GM19328 (cell line): ENCODE measurements around the gene C17orf50.
A peak's percentile ranks its signal among the peaks of the same experiment; 100 is the strongest.

ENCODE experiments used
- ATAC-seq: cut with Tn5 transposase; IDR thresholded peaks from one replicate; pipeline ENCODE4 v1.9.1; 2021; ENCODE audit warnings: mild to moderate bottlenecking, moderate library complexity; ENCODE audit not compliant: unreplicated experiment

C17orf50 gene

GRCh38 chr17:35780950-35781349 is 20.3 kb downstream of the C17orf50 start:
- ATAC-seq, result no peak

- ATAC-seq, result no peak
Observed at GRCh38 chr17:35784895-35785294, 24.2 kb downstream of the C17orf50 start.

DNA sequence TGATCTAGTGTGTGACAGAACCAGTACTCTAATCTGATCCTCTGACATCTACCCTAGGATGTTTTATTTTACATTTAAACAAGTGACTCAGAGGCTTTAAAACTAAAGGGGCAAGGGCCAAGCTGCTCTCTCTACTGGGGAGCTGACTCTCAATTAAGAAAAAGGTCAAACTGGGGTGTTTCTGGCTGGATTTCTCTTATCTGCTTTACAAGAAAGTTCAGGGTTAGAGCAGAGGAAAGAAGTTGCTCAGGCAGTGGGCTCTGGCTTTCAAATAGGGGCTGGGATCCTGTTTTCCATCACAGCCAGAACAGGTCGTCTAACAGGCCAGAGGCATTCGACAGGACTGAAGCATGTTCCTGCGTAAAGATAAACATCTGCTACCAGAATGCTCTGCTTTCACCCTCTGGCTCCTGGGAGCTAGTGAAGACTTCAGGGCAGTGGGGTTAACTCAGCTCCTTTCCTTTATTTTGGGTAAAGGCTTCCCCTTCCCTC is 26.3 kb downstream of the C17orf50 start:
- no peak for ATAC-seq

DNA sequence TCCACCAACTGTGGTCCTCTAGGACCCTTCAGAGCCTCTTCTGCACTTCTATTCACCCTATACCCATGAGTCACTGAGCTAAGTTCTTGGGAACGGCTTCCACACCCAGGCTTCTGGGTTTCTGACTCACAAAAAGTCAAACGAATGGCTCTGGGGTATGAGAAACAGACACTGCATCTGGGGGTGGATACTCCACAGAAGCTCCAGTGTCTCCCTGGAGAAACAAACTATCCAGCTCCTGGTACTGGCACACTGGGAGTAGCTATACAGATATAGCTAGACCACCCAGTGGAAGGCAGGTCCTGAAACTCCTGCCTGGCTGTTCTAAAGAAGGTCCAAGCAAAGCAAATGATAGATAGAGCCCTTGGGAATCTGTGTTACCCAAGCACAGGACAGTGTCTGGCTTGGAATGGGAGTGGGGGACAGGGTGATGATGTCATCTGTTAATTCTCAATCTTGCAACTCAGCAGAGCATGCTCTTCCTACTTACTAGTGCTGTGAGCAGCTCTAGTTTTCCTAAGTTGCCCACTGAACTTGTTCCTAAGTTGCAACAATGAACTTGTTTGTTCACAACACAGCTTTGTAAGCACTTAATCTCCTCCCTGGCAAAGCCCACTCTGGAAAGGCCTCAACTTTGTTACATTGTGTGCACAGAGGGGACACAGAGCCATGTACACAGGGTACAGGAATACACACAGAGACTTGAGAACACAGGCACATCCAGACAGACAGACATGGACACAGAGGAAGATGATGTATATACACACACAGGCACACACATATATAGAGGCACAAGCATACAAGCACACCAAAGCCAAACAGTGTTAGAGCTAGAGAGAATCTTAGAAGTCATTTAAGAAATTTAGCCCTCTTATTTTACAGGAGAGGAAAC is 28.0 kb downstream of the C17orf50 start:
- no peak for ATAC-seq

GRCh38 chr17:35790841-35791240 is 30.2 kb downstream of the C17orf50 start:
- ATAC-seq, result no peak

DNA sequence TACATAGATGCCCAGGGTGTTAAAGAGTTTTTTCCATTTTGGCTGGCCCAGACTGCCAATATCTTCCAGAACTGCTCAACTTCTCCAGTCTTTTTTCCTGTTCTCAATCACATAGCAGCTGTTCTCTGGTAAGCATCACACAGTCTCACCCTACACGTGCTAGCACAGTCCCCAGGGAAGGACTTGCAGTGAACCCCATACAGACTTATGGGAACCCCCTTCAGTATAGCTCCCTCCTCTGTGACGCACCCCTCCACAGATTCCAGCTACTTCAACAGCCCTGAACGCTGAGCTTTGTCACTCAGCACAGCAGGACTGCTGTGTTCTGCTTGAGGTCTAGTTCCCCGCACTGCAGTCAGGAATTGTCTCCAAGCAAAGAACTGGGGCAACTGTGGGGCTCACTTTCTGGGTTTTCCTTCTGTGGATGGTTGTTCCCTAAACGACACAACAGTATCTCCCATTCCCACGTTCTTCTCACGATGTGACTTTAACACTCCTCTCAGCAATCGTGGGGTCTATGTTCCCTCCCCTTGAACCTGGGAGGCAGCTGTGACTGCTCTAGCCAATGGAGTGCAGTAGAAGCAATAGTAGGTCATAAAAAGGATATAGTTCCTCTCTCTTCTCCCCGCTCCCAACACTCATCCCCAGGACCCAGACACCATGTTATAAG is 31.1 kb downstream of the C17orf50 start:
- ATAC-seq, result no peak

DNA sequence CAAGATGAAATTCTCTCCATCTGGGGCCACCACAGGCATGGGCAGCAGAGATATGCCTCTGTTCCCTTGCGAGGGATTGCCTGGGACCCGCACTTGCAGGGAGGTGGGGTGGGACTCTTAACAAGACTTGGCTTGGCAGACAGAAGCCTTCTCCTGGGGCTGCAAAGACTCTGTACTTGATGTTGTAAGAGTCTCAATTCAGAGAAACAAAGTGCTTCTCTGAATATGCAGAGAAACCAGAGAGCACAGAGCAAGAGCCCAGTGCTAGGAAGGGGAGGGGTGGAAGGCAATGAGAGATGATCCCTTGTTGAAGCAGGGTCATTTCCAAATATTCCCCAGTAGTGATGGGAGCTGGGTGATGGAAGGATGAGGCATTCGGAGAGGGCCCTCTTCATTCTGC is 32.6 kb downstream of the C17orf50 start:
- ATAC-seq, result no peak

DNA sequence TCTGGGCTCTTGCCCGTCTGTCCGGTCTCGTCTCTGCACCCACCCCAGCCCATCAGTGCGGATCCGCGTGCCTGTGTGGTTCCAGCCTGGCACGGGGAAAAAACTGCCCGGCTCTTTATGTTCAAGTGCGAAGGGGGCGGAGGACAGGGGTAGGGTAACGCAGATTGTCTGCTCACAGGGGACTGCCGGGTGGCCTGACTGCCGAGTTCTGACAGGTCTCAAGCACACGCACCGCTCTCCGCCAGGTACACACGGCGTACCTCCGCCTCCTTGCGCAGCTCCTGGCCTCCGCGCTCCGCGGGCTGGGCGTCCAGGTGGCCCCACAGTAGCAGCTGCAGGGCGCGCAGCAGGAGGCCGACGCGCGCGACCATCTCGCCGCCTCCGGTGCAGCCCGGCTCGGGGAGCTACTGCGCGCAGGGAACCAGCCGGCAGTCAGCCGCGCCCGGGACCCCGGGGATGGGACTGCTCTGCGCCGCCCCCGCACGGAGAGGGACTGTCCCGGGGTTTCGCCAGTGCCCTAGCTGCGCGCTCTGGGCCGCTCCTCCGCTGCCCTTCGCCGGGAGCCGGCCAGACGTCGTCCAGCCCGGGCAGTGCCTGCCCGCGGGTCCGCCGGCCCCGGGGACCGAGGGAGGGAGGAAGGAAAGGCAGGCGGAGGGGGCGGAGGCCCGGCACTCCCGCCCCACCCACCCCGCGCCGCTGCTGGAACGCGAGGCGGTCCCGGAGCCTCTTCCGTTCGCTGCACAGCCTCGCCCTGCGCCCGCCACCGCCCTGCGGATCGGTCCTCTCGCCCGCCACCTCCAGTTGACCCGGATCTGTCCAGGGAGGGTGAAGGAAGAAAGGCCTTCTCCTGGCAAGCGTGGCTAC is 34.6 kb downstream of the C17orf50 start, which contains the start of gene MMP28:
Gene MMP28 (minus strand): TSS at position 635 of the 864 bp plus-strand sequence. CDS start 264 bp downstream, at position 371.
- ATAC-seq, result no peak

GRCh38 chr17:35795871-35796265 is 35.2 kb downstream of the C17orf50 start:
- ATAC-seq, result no peak

- no peak for ATAC-seq
Observed at GRCh38 chr17:35796942-35797341, 36.3 kb downstream of the C17orf50 start.

- ATAC-seq, result no peak
Observed at GRCh38 chr17:35797370-35797769, 36.7 kb downstream of the C17orf50 start.

GRCh38 chr17:35797918-35798317 is 37.2 kb downstream of the C17orf50 start:
- ATAC-seq, result no peak

DNA sequence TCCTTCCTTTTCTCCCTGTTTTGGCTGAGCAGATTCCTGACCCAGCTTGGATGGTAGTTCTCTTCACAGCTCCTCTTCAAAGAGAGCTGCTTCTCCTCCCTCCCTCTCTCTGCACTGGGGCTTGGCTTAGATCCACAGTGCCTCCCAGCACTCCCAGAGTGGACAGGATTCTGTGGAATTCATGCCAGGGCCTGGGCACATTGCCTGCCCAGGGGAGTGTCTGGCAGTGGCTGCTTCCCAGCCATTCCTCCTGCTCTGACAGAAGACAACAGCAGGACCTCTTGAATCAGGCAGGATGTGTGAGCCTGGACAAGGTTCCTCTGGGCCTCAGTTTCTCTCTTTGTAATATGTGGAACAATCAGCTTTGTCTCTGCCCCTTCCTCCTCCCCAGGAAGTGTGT is 39.3 kb downstream of the C17orf50 start:
- no peak for ATAC-seq

- ATAC-seq, result no peak
Observed at GRCh38 chr17:35801583-35802224, 41.0 kb downstream of the C17orf50 start.

DNA sequence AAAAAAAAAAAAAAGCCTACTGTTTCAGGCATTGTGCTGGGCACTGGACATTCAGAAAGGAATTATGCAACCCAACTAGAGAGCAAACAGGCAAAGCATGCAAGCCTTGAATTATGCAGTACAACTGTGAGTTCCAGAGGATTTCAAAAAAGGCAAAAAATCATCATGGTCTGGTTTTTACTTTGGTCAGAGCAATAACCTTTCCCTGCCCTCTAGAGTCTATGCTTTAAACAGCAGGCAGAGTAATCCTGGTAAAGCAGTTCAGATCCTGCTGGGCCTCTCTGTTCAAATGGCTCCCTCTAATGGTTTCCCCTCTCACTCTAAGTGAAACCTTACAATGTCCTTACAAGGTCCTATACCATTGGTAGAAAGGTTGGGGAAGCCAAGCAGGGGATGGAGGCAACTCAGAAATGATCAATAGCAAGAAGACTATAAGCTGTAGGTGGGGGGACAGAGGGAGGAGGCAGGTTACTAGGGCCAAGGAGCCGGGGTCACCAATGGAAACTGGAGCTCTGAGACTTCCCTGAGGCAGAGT is 44.0 kb downstream of the C17orf50 start:
- no peak for ATAC-seq

- no peak for ATAC-seq
Observed at GRCh38 chr17:35807371-35808144, 46.9 kb downstream of the C17orf50 start.

- ATAC-seq, result no peak
Observed at GRCh38 chr17:35808240-35808961, 47.7 kb downstream of the C17orf50 start.

DNA sequence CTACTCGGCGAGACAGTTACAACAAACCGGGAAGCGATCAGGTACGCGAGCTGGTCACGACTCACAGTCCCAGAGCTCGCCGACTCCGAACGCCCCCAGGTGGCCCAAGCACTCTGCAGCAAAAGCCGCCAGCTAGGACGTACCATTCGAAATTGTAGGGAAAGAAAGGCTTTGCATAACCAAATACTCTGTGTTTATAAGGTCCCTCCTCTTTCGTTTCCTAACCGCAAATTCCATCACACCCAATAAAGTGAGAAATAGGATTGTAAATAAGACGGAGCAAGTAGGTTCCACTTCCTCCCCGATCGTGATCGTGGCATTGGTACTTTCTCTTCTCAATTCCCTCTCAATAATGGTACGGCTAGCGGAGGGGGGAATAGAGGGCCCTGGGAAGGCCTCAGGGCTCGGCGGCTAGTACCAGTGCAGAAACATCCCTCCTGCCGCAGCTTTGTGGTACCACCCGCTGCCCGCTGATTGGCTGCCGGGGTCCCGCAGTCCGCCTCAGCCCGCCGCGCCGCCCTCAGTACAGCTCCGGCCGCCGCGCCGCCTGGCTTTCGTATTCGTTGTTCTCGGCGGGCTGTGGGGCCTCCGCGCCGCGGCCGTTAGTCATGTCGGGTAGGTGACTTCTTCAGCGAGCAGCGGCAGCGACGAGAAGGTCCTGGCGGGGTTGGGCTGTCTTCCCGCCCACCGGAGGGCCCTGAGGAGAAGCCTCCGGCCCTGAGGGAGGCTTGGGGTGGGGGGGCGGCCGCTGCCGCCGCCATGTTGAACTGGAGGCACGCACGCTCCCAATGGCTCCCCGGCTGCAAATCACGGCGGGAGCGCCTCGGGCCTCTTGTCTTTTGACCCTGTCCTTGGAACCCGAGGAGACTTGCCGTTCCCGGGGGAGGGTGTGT is 48.5 kb downstream of the C17orf50 start, which contains the start of gene TAF15:
Gene TAF15 (plus strand): TSS at position 523 of the 893 bp plus-strand sequence. CDS start 86 bp downstream, at position 609.
- peak; percentile 85 for ATAC-seq
